CD4-positive, alpha-beta memory T cell (primary cell): ENCODE data around the gene VENTX. TPM values are rescaled to one million over a fixed set of nuclear protein-coding genes. Genes with fewer than 3 reads are reported as not detected.
A peak's percentile ranks its signal among the peaks of the same experiment; 100 is the strongest.

Source experiments
- CTCF ChIA-PET: fragments of 350-600 bp; sonication (Branson Sonifier 250); formaldehyde crosslinking; loops from one replicate; lab custom pipeline; 2021; ENCODE audit warnings: inconsistent platforms; ENCODE audit not compliant: partially characterized antibody; lab: Charles Lee
- POLR2A ChIA-PET: fragments of 350-600 bp; sonication (Branson Sonifier 250); formaldehyde crosslinking; loops from one replicate; lab custom pipeline; 2021; ENCODE audit not compliant: partially characterized antibody; lab: Charles Lee
- DNase-seq, 5 donors: peaks; one replicate each; pipeline versions ENCODE4 v3.0.0 to v3.0.0-alpha.2; 2020 to 2022; ENCODE audit warnings: mixed read lengths in 1 of 5
- H3K27ac ChIP-seq: one replicate; pipeline ENCODE4 v1.7.0; 2013; ENCODE audit warnings: low read depth, low read length
- H3K27me3 ChIP-seq: 2 replicates; pipeline ENCODE4 v1.7.0; 2013; ENCODE audit warnings: mild to moderate bottlenecking, low read length, moderate library complexity; ENCODE audit not compliant: insufficient read depth
- H3K36me3 ChIP-seq: 2 replicates; pipeline ENCODE4 v1.7.0; 2013; ENCODE audit warnings: mild to moderate bottlenecking, low read length, moderate library complexity; ENCODE audit not compliant: insufficient read depth
- H3K4me1 ChIP-seq: 2 replicates; pipeline ENCODE4 v1.7.0; 2013; ENCODE audit warnings: mild to moderate bottlenecking, low read length, moderate library complexity; ENCODE audit not compliant: insufficient read depth
- H3K4me3 ChIP-seq, 2 donors: one replicate each; pipeline ENCODE4 v1.7.0; 2013; ENCODE audit warnings: low read length in 2 of 2, mild to moderate bottlenecking in 1 of 2
- H3K9me3 ChIP-seq, 2 donors: one replicate each; pipeline ENCODE4 v1.7.0; 2013; ENCODE audit warnings: low read length in 2 of 2, control low read depth in 1 of 2; ENCODE audit not compliant: control insufficient read depth in 1 of 2
- H3K27ac Mint-ChIP-seq, 7 donors: one replicate each; pipeline ENCODE4 v1.8.0; 2020 to 2021; ENCODE audit warnings: mixed read lengths in 7 of 7, mild to moderate bottlenecking in 6 of 7, inconsistent platforms in 3 of 7, moderate library complexity in 3 of 7
- H3K27me3 Mint-ChIP-seq, 2 donors: one replicate each; pipeline ENCODE4 v1.8.0; 2020 to 2021; ENCODE audit warnings: mixed read lengths in 2 of 2
- H3K36me3 Mint-ChIP-seq, 2 donors: one replicate each; pipeline ENCODE4 v1.8.0; 2020 to 2021; ENCODE audit warnings: mixed read lengths in 2 of 2, inconsistent platforms in 1 of 2, mild to moderate bottlenecking in 1 of 2
- H3K4me1 Mint-ChIP-seq, 4 donors: one replicate each; pipeline ENCODE4 v1.8.0; 2020 to 2021; ENCODE audit warnings: mixed read lengths in 4 of 4, mild to moderate bottlenecking in 1 of 4
- H3K4me3 Mint-ChIP-seq, 8 donors: one replicate each; pipeline ENCODE4 v1.8.0; 2020 to 2021; ENCODE audit warnings: mixed read lengths in 8 of 8, mild to moderate bottlenecking in 7 of 8, moderate library complexity in 6 of 8, inconsistent platforms in 3 of 8
- H3K9me3 Mint-ChIP-seq, 8 donors: one replicate each; pipeline ENCODE4 v1.8.0; 2020 to 2021; ENCODE audit warnings: mixed read lengths in 8 of 8, mild to moderate bottlenecking in 5 of 8, inconsistent platforms in 3 of 8, moderate library complexity in 1 of 8
- intact Hi-C: fragments of 100-400 bp; cut with micrococcal nuclease; formaldehyde crosslinking; loops from one replicate; pipeline ENCODE4 v1.15.1; 2023
- polyA plus RNA-seq, 2 donors: library from polyadenylated mRNA; unstranded; fragments of 300-500 nt; fragmentation: Illumina TruSeq; gene quantifications; one replicate each; pipeline ENCODE4 v1.2.3, GENCODE V29; 2021
- total RNA-seq, 2 experiments: library from RNA; stranded (reverse); gene quantifications; one replicate each; pipeline ENCODE4 v1.2.3, GENCODE V29; 2021

The VENTX gene
- total and polyA plus RNA-seq, 4 experiments from 2014 or later, result not detected

GRCh38 chr10:133235265-133235855 lies 2.3 kb upstream of the VENTX start:
- Mint-ChIP-seq H3K4me3 (peak overlapping the region; percentile 54 to 85 (median 68)), H3K27me3 (peaks cover 31 to 35% of the 10 kb centered on the region in 2 donors), H3K36me3 (no peaks in the 10 kb centered on the region), H3K27ac (no peak overlapping the region), H3K4me1 (peaks cover 0 to 29% (median 5%) of the 10 kb centered on the region in 4 donors), H3K9me3 (peaks cover 0 to 1% (median 0%) of the 10 kb centered on the region in 8 donors)
- no peaks in the 10 kb centered on the region for H3K9me3 ChIP-seq
- POLR2A ChIA-PET, result interaction anchor here (1.5 kb wide), 1 partner anchor 24 kb away, joined by 6 read pairs; no protein-coding TSS in a partner anchor
- H3K4me3 ChIP-seq, result peak overlapping the region in 1 of 2 donors; percentile 24
- peaks cover 22% of the 10 kb centered on the region for H3K27me3 ChIP-seq
- CTCF ChIA-PET, result no interaction called here
- no peaks in the 10 kb centered on the region for H3K36me3 ChIP-seq
- H3K4me1 ChIP-seq, result peaks cover 14% of the 10 kb centered on the region
- no peak overlapping the region for H3K27ac ChIP-seq
- DNase-seq, result no peak
- intact Hi-C loops, result no loop called here

DNA sequence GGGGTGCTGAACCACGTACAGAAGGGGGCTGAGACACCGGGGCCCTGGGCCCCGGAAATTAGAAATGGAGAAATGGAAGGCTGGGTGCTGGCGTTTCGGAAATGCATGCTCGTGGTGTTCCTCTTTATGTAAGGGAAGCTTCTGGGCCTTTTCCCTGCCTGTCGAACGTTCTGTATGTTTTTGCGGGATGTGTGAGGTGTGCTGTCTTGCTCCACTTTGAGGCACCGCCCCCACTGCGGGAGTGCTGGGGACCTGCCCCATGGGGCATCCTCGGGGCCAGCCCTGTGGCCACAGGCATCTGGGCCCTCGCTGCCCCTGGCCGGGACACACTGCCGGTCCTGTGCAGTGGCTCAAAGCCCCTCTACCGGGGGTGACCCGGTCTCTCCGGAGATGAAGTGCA lies 1.7 kb upstream of the VENTX start:
- peaks cover 0 to 1% (median 0%) of the 10 kb centered on the region in 8 donors for H3K9me3 Mint-ChIP-seq
- H3K27ac ChIP-seq, result no peak overlapping the region
- no peaks in the 10 kb centered on the region for H3K9me3 ChIP-seq
- CTCF ChIA-PET, result no interaction called here
- no peaks in the 10 kb centered on the region for H3K36me3 Mint-ChIP-seq
- peak overlapping the region in 1 of 2 donors; percentile 24 for H3K4me3 ChIP-seq
- H3K27ac Mint-ChIP-seq, result peak overlapping the region in 2 of 7 donors; percentile 36 to 59
- peaks cover 24% of the 10 kb centered on the region for H3K27me3 ChIP-seq
- intact Hi-C loops, result no loop called here
- peaks cover 17% of the 10 kb centered on the region for H3K4me1 ChIP-seq
- H3K27me3 Mint-ChIP-seq, result peaks cover 35 to 39% of the 10 kb centered on the region in 2 donors
- H3K36me3 ChIP-seq, result no peaks in the 10 kb centered on the region
- peaks cover 3 to 34% (median 9%) of the 10 kb centered on the region in 4 donors for H3K4me1 Mint-ChIP-seq
- POLR2A ChIA-PET, result interaction anchor here (1.5 kb wide), 1 partner anchor 23 kb away, joined by 6 read pairs; no protein-coding TSS in a partner anchor
- DNase-seq, result no peak
- peak overlapping the region; percentile 54 to 81 (median 68) for H3K4me3 Mint-ChIP-seq

- intact Hi-C loops, result no loop called here
- no peak for DNase-seq
- Histone ChIP-seq H3K27ac (no peak overlapping the region), H3K27me3 (peaks cover 30% of the 10 kb centered on the region), H3K9me3 (no peaks in the 10 kb centered on the region), H3K36me3 (no peaks in the 10 kb centered on the region), H3K4me1 (peaks cover 23% of the 10 kb centered on the region), H3K4me3 (peak overlapping the region in 1 of 2 donors; percentile 24)
- Mint-ChIP-seq H3K9me3 (peaks cover 0 to 1% (median 0%) of the 10 kb centered on the region in 8 donors), H3K36me3 (no peaks in the 10 kb centered on the region), H3K4me1 (peaks cover 7 to 36% (median 13%) of the 10 kb centered on the region in 4 donors), H3K27me3 (peaks cover 37 to 43% of the 10 kb centered on the region in 2 donors), H3K27ac (no peak overlapping the region), H3K4me3 (peak overlapping the region in 1 of 8 donors; percentile 77)
- ChIA-PET CTCF (no interaction called here), POLR2A (interaction anchor here (1.5 kb wide), 1 partner anchor 22 kb away, joined by 6 read pairs; no protein-coding TSS in a partner anchor)
Measured at GRCh38 chr10:133236401-133237240, 1.0 kb upstream of the VENTX start.

- peak overlapping the region in 1 of 2 donors; percentile 24 for H3K4me3 ChIP-seq
- peak overlapping the region in 2 of 8 donors; percentile 41 to 63 for H3K4me3 Mint-ChIP-seq
- CTCF ChIA-PET, result no interaction called here
Measured at GRCh38 chr10:133237241-133237587, 441 bp upstream of the VENTX start.

DNA sequence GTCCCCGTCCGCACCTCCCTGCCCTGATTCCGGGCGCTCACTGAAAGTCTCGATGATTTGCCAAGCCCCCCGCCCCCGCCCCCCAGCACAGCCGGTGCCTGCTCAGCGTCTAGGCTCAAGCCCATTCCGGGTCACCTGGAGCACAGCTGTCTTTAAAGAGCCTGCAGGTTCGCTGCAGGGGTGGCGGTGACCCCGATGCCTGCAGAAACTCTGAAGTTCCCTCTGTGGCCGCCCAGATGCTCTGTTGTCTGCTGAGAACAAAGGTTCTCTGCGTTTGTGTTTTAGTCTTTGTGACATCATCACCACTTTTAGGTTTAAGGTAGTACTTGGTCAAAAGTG lies 780 bp downstream of the VENTX start:
- H3K4me3 ChIP-seq, result no peak overlapping the region
- Mint-ChIP-seq H3K4me1 (peaks cover 13 to 37% (median 20%) of the 10 kb centered on the region in 4 donors), H3K36me3 (no peaks in the 10 kb centered on the region), H3K27me3 (peaks cover 40 to 44% of the 10 kb centered on the region in 2 donors), H3K4me3 (peak overlapping the region in 1 of 8 donors; percentile 54), H3K27ac (peak overlapping the region in 1 of 7 donors; percentile 42), H3K9me3 (peaks cover 0 to 1% (median 0%) of the 10 kb centered on the region in 8 donors)
- no peak overlapping the region for H3K27ac ChIP-seq
- H3K4me1 ChIP-seq, result peaks cover 29% of the 10 kb centered on the region
- no peak for DNase-seq
- CTCF ChIA-PET, result no interaction called here
- no peaks in the 10 kb centered on the region for H3K36me3 ChIP-seq
- intact Hi-C loops, result no loop called here
- H3K27me3 ChIP-seq, result peaks cover 28% of the 10 kb centered on the region
- POLR2A ChIA-PET, result no interaction called here
- no peaks in the 10 kb centered on the region for H3K9me3 ChIP-seq

More at GRCh38 chr10:133237241-133237587, 441 bp upstream of the VENTX start:
- Histone ChIP-seq H3K36me3 (no peaks in the 10 kb centered on the region), H3K9me3 (no peaks in the 10 kb centered on the region), H3K4me1 (peaks cover 29% of the 10 kb centered on the region), H3K27ac (no peak overlapping the region), H3K27me3 (peaks cover 28% of the 10 kb centered on the region)
- H3K27me3 Mint-ChIP-seq, result peaks cover 37 to 43% of the 10 kb centered on the region in 2 donors
- no peak overlapping the region for H3K27ac Mint-ChIP-seq
- POLR2A ChIA-PET, result no interaction called here
- DNase-seq, result no peak
- H3K36me3 Mint-ChIP-seq, result no peaks in the 10 kb centered on the region
- intact Hi-C loops, result no loop called here
- H3K9me3 Mint-ChIP-seq, result peaks cover 0 to 1% (median 0%) of the 10 kb centered on the region in 8 donors
- H3K4me1 Mint-ChIP-seq, result peaks cover 10 to 38% (median 16%) of the 10 kb centered on the region in 4 donors

DNA sequence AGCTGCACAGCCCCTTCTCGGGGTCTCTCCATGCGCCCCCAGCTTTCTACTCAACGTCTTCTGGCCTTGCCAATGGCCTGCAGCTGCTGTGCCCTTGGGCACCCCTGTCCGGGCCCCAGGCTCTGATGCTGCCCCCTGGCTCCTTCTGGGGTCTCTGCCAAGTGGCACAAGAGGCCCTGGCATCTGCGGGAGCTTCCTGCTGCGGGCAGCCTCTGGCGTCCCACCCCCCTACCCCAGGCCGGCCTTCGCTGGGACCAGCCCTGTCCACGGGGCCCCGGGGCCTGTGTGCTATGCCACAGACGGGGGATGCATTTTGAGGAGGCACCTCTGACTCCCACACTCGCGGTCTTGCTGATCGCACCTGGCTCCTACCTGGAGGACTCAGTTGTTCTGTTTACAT lies 2.3 kb downstream of the VENTX start:
- peaks cover 33 to 34% of the 10 kb centered on the region in 2 donors for H3K27me3 Mint-ChIP-seq
- ChIA-PET POLR2A (no interaction called here), CTCF (no interaction called here)
- H3K36me3 Mint-ChIP-seq, result no peaks in the 10 kb centered on the region
- Histone ChIP-seq H3K36me3 (no peaks in the 10 kb centered on the region), H3K27ac (no peak overlapping the region), H3K4me3 (no peak overlapping the region), H3K9me3 (no peaks in the 10 kb centered on the region), H3K4me1 (peaks cover 29% of the 10 kb centered on the region), H3K27me3 (peaks cover 28% of the 10 kb centered on the region)
- intact Hi-C loops, result no loop called here
- H3K4me1 Mint-ChIP-seq, result peaks cover 13 to 29% (median 20%) of the 10 kb centered on the region in 4 donors
- no peak for DNase-seq
- H3K9me3 Mint-ChIP-seq, result peaks cover 0 to 1% (median 0%) of the 10 kb centered on the region in 8 donors
- H3K27ac Mint-ChIP-seq, result peak overlapping the region in 1 of 7 donors; percentile 13
- H3K4me3 Mint-ChIP-seq, result no peak overlapping the region
